Measurements from ENCODE around the gene HMCN2.

DNA sequence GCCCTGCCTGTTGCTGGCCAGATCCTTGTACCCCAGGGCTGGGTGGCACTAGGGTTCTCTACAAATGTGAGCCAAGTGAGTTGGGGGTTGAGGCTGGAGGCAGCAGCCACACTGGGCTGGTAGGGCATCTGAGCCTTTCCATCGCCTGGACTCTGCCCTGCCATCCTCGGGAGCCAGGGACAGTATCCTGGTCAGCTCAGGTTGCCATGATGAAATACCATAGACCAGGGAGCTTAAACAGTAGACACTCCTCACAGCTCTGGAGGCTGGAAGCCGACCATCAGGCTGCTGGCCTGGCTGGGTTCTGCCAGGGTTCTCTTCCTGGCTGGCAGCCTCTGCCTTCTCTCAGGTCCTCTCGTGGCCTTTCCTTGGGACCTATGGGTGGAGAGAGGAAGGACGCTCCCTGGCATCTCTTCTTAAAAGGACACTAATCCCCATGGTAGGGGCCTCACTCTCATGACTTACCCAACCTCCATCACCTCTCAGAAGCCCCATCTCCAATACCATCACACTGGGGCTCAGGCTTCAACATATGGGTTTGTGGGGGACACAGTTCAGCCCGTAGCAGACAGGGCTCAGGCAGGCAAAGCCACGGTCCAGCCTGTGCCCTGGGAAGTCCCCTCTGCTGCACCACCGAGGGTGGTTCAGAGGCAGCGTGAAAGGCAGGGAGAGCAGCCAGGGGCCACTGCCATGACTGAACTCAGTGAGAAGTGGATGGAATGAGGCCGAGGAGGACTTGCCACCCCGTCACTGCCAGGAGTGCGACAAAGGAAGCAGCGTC lies 50.1 kb downstream of the HMCN2 start:
- TF ChIP-seq, protein P1, sequence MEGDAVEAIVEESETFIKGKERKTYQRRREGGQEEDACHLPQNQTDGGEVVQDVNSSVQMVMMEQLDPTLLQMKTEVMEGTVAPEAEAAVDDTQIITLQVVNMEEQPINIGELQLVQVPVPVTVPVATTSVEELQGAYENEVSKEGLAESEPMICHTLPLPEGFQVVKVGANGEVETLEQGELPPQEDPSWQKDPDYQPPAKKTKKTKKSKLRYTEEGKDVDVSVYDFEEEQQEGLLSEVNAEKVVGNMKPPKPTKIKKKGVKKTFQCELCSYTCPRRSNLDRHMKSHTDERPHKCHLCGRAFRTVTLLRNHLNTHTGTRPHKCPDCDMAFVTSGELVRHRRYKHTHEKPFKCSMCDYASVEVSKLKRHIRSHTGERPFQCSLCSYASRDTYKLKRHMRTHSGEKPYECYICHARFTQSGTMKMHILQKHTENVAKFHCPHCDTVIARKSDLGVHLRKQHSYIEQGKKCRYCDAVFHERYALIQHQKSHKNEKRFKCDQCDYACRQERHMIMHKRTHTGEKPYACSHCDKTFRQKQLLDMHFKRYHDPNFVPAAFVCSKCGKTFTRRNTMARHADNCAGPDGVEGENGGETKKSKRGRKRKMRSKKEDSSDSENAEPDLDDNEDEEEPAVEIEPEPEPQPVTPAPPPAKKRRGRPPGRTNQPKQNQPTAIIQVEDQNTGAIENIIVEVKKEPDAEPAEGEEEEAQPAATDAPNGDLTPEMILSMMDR (IDR thresholded peaks at IDR 0.05) = no peak
- TF ChIP-seq POLR2A (IDR thresholded peaks at IDR 0.05) = no peak
